ENCODE results near the gene PCSK1N.
"Not testable (repeated sequence)": the region's sequence is repeated elsewhere in the genome, so short reads cannot be mapped to it uniquely, and the experiment has no call there.

Gene PCSK1N

GRCh38 chrX:48835524-48836329 is at the start of gene PCSK1N:
PCSK1N (minus strand) TSS chrX:48835610; CDS start chrX:48835532, 78 bp downstream.
- DNase-seq: no peak

GRCh38 chrX:48883729-48884128 is 48.3 kb upstream of the PCSK1N start:
- DNase-seq: no peak

- not testable (repeated sequence) for DNase-seq
Measured at GRCh38 chrX:48876944-48877343, 41.5 kb upstream of the PCSK1N start.

GRCh38 chrX:48872017-48872416 is 36.6 kb upstream of the PCSK1N start:
- DNase-seq: not testable (repeated sequence)

- no peak for DNase-seq
Measured at GRCh38 chrX:48864210-48864609, 28.8 kb upstream of the PCSK1N start.

GRCh38 chrX:48854898-48855297 is 19.5 kb upstream of the PCSK1N start:
- DNase-seq: no peak

- DNase-seq: not testable (repeated sequence)
Measured at GRCh38 chrX:48854121-48854804, 18.9 kb upstream of the PCSK1N start.

GRCh38 chrX:48853494-48853893 is 18.1 kb upstream of the PCSK1N start:
- not testable (repeated sequence) for DNase-seq

GRCh38 chrX:48852857-48853256 is 17.4 kb upstream of the PCSK1N start:
- no peak for DNase-seq

- no peak for DNase-seq
Measured at GRCh38 chrX:48848847-48849246, 13.4 kb upstream of the PCSK1N start.

- no peak for DNase-seq
Measured at GRCh38 chrX:48839686-48840085, 4.3 kb upstream of the PCSK1N start.

GRCh38 chrX:48834383-48834709 is 1.1 kb downstream of the PCSK1N start:
- no peak for DNase-seq

GRCh38 chrX:48833542-48834138 is 1.8 kb downstream of the PCSK1N start:
- no peak for DNase-seq

- DNase-seq: no peak
Measured at GRCh38 chrX:48831909-48832291, 3.5 kb downstream of the PCSK1N start.

GRCh38 chrX:48831136-48831908 is 4.1 kb downstream of the PCSK1N start:
- no peak for DNase-seq

- no peak for DNase-seq
Measured at GRCh38 chrX:48829016-48829735, 6.2 kb downstream of the PCSK1N start.

- DNase-seq: no peak
Measured at GRCh38 chrX:48827654-48827968, 7.8 kb downstream of the PCSK1N start.

GRCh38 chrX:48826876-48827653 is 8.3 kb downstream of the PCSK1N start:
- no peak for DNase-seq

GRCh38 chrX:48826135-48826875 is 9.1 kb downstream of the PCSK1N start, which contains the start of gene ERAS:
ERAS (plus strand) TSS chrX:48826513; CDS start chrX:48829124, 2,611 bp downstream.
- no peak for DNase-seq

- DNase-seq: no peak
Measured at GRCh38 chrX:48824066-48824465, 11.3 kb downstream of the PCSK1N start.

GRCh38 chrX:48823053-48823452 is 12.4 kb downstream of the PCSK1N start:
- DNase-seq: no peak

Data from right hindlimb (tissue), 1 donor.